ENCODE data around the gene GPR152.
A peak's percentile ranks its signal among the peaks of the same experiment; 100 is the strongest.

The GPR152 gene

GRCh38 chr11:67422891-67423290, 29.6 kb downstream of the GPR152 start:
- H3K4me2 ChIP-seq: no peak overlapping the region
- H3K4me3 ChIP-seq: no peak overlapping the region
- H3K9ac ChIP-seq: no peak overlapping the region
- H3K36me3 ChIP-seq: no peaks in the 10 kb centered on the region
- H3K4me1 ChIP-seq: peaks cover 41 to 61% (median 50%) of the 10 kb centered on the region in 10 experiments
- no peaks in the 10 kb centered on the region for H3K9me3 ChIP-seq (replicated peaks in 1 of 11)
- peaks cover 0 to 13% (median 0%) of the 10 kb centered on the region in 11 experiments; a peak in 2 of 22 replicates for H3K27me3 ChIP-seq
- H3K27ac ChIP-seq: no peak overlapping the region
- H4K20me1 ChIP-seq: peaks cover 0 to 25% (median 0%) of the 10 kb centered on the region in 11 experiments; a peak in 8 of 22 replicates
- TF ChIP-seq Cebpa-rat (IDR thresholded peaks at IDR 0.05): no peak

GRCh38 chr11:67421430-67422031, 31.0 kb downstream of the GPR152 start:
- Histone ChIP-seq H3K36me3 (no peaks in the 10 kb centered on the region), H3K4me3 (peak overlapping the region in 4 of 10 experiments; percentile 62 to 75 (median 68); a peak in 6 of 20 replicates), H3K27ac (no peak overlapping the region), H3K9ac (no peak overlapping the region), H4K20me1 (peaks cover 0 to 35% (median 0%) of the 10 kb centered on the region in 11 experiments; a peak in 9 of 22 replicates), H3K4me2 (peak overlapping the region in 10 of 11 experiments; percentile 8 to 100 (median 96); a peak in 16 of 22 replicates), H3K27me3 (peaks cover 0 to 23% (median 0%) of the 10 kb centered on the region in 11 experiments; a peak in 3 of 22 replicates), H3K9me3 (replicated peaks in 1 of 11) (no peaks in the 10 kb centered on the region), H3K4me1 (peaks cover 48 to 66% (median 56%) of the 10 kb centered on the region in 10 experiments)
- no peak for TF ChIP-seq Cebpa-rat (IDR thresholded peaks at IDR 0.05)

- H3K4me3 ChIP-seq: peak overlapping the region; percentile 55 to 75 (median 66)
- no peak for TF ChIP-seq Cebpa-rat (IDR thresholded peaks at IDR 0.05)
- no peaks in the 10 kb centered on the region for H3K36me3 ChIP-seq
- peaks cover 0 to 27% (median 4%) of the 10 kb centered on the region in 11 experiments; a peak in 8 of 22 replicates for H3K27me3 ChIP-seq
- H3K9ac ChIP-seq: peak overlapping the region; percentile 76 to 92 (median 86)
- peaks cover 55 to 73% (median 63%) of the 10 kb centered on the region in 10 experiments for H3K4me1 ChIP-seq
- H3K4me2 ChIP-seq: peak overlapping the region; percentile 96 to 100 (median 99)
- H3K9me3 ChIP-seq (replicated peaks in 1 of 11): no peaks in the 10 kb centered on the region
- H4K20me1 ChIP-seq: peaks cover 0 to 35% (median 0%) of the 10 kb centered on the region in 11 experiments; a peak in 9 of 22 replicates
- peak overlapping the region; percentile 49 to 92 (median 86); a peak in 21 of 22 replicates for H3K27ac ChIP-seq
These were observed 31.7 kb downstream of the GPR152 start for GRCh38 chr11:67420646-67421429.

GRCh38 chr11:67420147-67420645, 32.3 kb downstream of the GPR152 start:
- Histone ChIP-seq H4K20me1 (peaks cover 0 to 35% (median 0%) of the 10 kb centered on the region in 11 experiments; a peak in 9 of 22 replicates), H3K9ac (peak overlapping the region; percentile 76 to 92 (median 86)), H3K4me2 (peak overlapping the region; percentile 96 to 100 (median 99)), H3K36me3 (no peaks in the 10 kb centered on the region), H3K27ac (peak overlapping the region; percentile 49 to 92 (median 86); a peak in 21 of 22 replicates), H3K4me3 (peak overlapping the region; percentile 55 to 75 (median 66)), H3K4me1 (peaks cover 62 to 79% (median 65%) of the 10 kb centered on the region in 10 experiments), H3K27me3 (peaks cover 2 to 29% (median 11%) of the 10 kb centered on the region in 11 experiments), H3K9me3 (replicated peaks in 1 of 11) (no peaks in the 10 kb centered on the region)
- no peak for TF ChIP-seq Cebpa-rat (IDR thresholded peaks at IDR 0.05)

- Histone ChIP-seq H3K27ac (peak overlapping the region in 2 of 11 experiments; percentile 87 to 89; a peak in 1 of 22 replicates), H3K4me2 (peak overlapping the region; percentile 96 to 100 (median 99))
These were observed 33.0 kb downstream of the GPR152 start for GRCh38 chr11:67419325-67420049.

GRCh38 chr11:67418476-67419281, 33.9 kb downstream of the GPR152 start:
- Histone ChIP-seq H3K27me3 (peaks cover 16 to 43% (median 26%) of the 10 kb centered on the region in 11 experiments), H3K4me1 (peaks cover 57 to 77% (median 70%) of the 10 kb centered on the region in 10 experiments), H3K27ac (peak overlapping the region in 7 of 11 experiments; percentile 13 to 51 (median 32); a peak in 8 of 22 replicates), H3K4me3 (peak overlapping the region in 5 of 10 experiments; percentile 8 to 34 (median 21); a peak in 9 of 20 replicates), H3K36me3 (no peaks in the 10 kb centered on the region), H4K20me1 (peaks cover 0 to 35% (median 0%) of the 10 kb centered on the region in 11 experiments; a peak in 10 of 22 replicates), H3K9me3 (replicated peaks in 1 of 11) (no peaks in the 10 kb centered on the region), H3K9ac (peak overlapping the region in 9 of 11 experiments; percentile 2 to 92 (median 58); a peak in 16 of 22 replicates), H3K4me2 (peak overlapping the region; percentile 96 to 100 (median 99))
- no peak for TF ChIP-seq Cebpa-rat (IDR thresholded peaks at IDR 0.05)

More at GRCh38 chr11:67419325-67420049, 33.0 kb downstream of the GPR152 start:
- Histone ChIP-seq H3K36me3 (no peaks in the 10 kb centered on the region), H3K4me3 (peak overlapping the region in 4 of 10 experiments; percentile 13 to 66 (median 44); a peak in 7 of 20 replicates), H3K4me1 (peaks cover 63 to 77% (median 70%) of the 10 kb centered on the region in 10 experiments), H3K9ac (peak overlapping the region in 9 of 11 experiments; percentile 77 to 92 (median 86); a peak in 13 of 22 replicates), H3K9me3 (replicated peaks in 1 of 11) (no peaks in the 10 kb centered on the region), H3K27me3 (peaks cover 9 to 36% (median 18%) of the 10 kb centered on the region in 11 experiments), H4K20me1 (peaks cover 0 to 35% (median 0%) of the 10 kb centered on the region in 11 experiments; a peak in 10 of 22 replicates)
- no peak for TF ChIP-seq Cebpa-rat (IDR thresholded peaks at IDR 0.05)

GRCh38 chr11:67417425-67417824, 35.1 kb downstream of the GPR152 start:
- Histone ChIP-seq H3K4me3 (peak overlapping the region in 3 of 10 experiments; percentile 3 to 26 (median 17); a peak in 1 of 20 replicates), H3K4me2 (peak overlapping the region; percentile 77 to 100 (median 99)), H3K27ac (peak overlapping the region in 6 of 11 experiments; percentile 25 to 59 (median 44); a peak in 7 of 22 replicates), H3K4me1 (peaks cover 67 to 89% (median 81%) of the 10 kb centered on the region in 10 experiments), H3K27me3 (peaks cover 16 to 43% (median 31%) of the 10 kb centered on the region in 11 experiments), H3K9me3 (replicated peaks in 1 of 11) (no peaks in the 10 kb centered on the region), H4K20me1 (peaks cover 0 to 41% (median 0%) of the 10 kb centered on the region in 11 experiments; a peak in 10 of 22 replicates), H3K9ac (peak overlapping the region in 5 of 11 experiments; percentile 17 to 92 (median 66); a peak in 6 of 22 replicates), H3K36me3 (no peaks in the 10 kb centered on the region)
- TF ChIP-seq Cebpa-rat (IDR thresholded peaks at IDR 0.05): no peak

Data from BLaER1 treated with 17β-estradiol and CSF1 and Interleukin-3, amounts not matched to agents 10 nM and 100 nM (cell line).